Fibroblast of lung (primary cell): Measurements from ENCODE around the gene KRT78. TPM values are rescaled to one million over a fixed set of nuclear protein-coding genes. Genes with fewer than 3 reads are reported as not detected.

ENCODE experiments used
- polyA plus RNA-seq, 2 donors: library from polyadenylated mRNA; depleted of rRNA in 1 of 2; stranded (reverse) in 1 of 2; unstranded in 1 of 2; fragments of >200 nt; gene quantifications; 2 replicates each; pipeline ENCODE4 v1.2.1, GENCODE V29; 2011 to 2012; ENCODE audit warnings: missing spikeins in 1 of 2
- total RNA-seq: library from RNA; depleted of rRNA; stranded (reverse); fragments of >200 nt; gene quantifications from 2 replicates; pipeline ENCODE4 v1.2.1, GENCODE V29; 2014

Gene KRT78
- total and polyA plus RNA-seq, 2 donors (not counting 1 experiment from before 2014, with no cell fraction given), result not detected

Other genes starting within 250 kb of the KRT78 start
- not detected in 2 replicates for gene KRT72, start 247.5 kb downstream of the KRT78 start, total RNA-seq
- not detected in 2 replicates for gene KRT72, start 247.5 kb downstream of the KRT78 start, polyA plus RNA-seq
- gene KRT73, start 230.4 kb downstream of the KRT78 start, total RNA-seq, result not detected in 2 replicates
- gene KRT73, start 230.4 kb downstream of the KRT78 start, polyA plus RNA-seq, result not detected in 2 replicates
- gene KRT2, start 196.8 kb downstream of the KRT78 start, total RNA-seq, result not detected in 2 replicates
- not detected in 2 replicates for gene KRT2, start 196.8 kb downstream of the KRT78 start, polyA plus RNA-seq
- gene KRT1, start 168.6 kb downstream of the KRT78 start, total RNA-seq, result not detected in 2 replicates
- not detected in 2 replicates for gene KRT1, start 168.6 kb downstream of the KRT78 start, polyA plus RNA-seq
- gene KRT77, start 145.5 kb downstream of the KRT78 start, total RNA-seq, result not detected in 2 replicates
- gene KRT77, start 145.5 kb downstream of the KRT78 start, polyA plus RNA-seq, result not detected in 2 replicates
- gene KRT76, start 71.6 kb downstream of the KRT78 start, total RNA-seq, result not detected in 2 replicates
- not detected in 2 replicates for gene KRT76, start 71.6 kb downstream of the KRT78 start, polyA plus RNA-seq
- gene KRT3, start 52.9 kb downstream of the KRT78 start, total RNA-seq, result not detected in 2 replicates
- not detected in 2 replicates for gene KRT3, start 52.9 kb downstream of the KRT78 start, polyA plus RNA-seq
- gene KRT4, start 34.9 kb downstream of the KRT78 start, total RNA-seq, result under 0.01 TPM in 2 replicates
- 0.17 and 0.23 TPM in 2 replicates for gene KRT4, start 34.9 kb downstream of the KRT78 start, polyA plus RNA-seq
- not detected in 2 replicates for gene KRT79, start 14.7 kb downstream of the KRT78 start, total RNA-seq
- not detected in 2 replicates for gene KRT79, start 14.7 kb downstream of the KRT78 start, polyA plus RNA-seq
- gene KRT8, start 56.1 kb upstream of the KRT78 start, total RNA-seq, result 0.66 and 1.5 TPM in 2 replicates
- gene KRT8, start 56.1 kb upstream of the KRT78 start, polyA plus RNA-seq, result 2.5 and 16.3 TPM in 2 replicates
- gene KRT18, start 100.1 kb upstream of the KRT78 start, total RNA-seq, result 1.2 and 3.1 TPM in 2 replicates
- 11.8 and 88.0 TPM in 2 replicates for gene KRT18, start 100.1 kb upstream of the KRT78 start, polyA plus RNA-seq
- gene EIF4B, start 157.5 kb upstream of the KRT78 start, total RNA-seq, result 1,180 and 1,819 TPM in 2 replicates
- gene EIF4B, start 157.5 kb upstream of the KRT78 start, polyA plus RNA-seq, result 380 and 466 TPM in 2 replicates
- gene TNS2, start 201.1 kb upstream of the KRT78 start, total RNA-seq, result 52.4 and 60.6 TPM in 2 replicates
- gene TNS2, start 201.1 kb upstream of the KRT78 start, polyA plus RNA-seq, result 35.3 and 45.5 TPM in 2 replicates
- 13.9 and 18.2 TPM in 2 replicates for gene SPRYD3, start 230.4 kb upstream of the KRT78 start, total RNA-seq
- gene SPRYD3, start 230.4 kb upstream of the KRT78 start, polyA plus RNA-seq, result 23.3 and 27.7 TPM in 2 replicates
- gene IGFBP6, start 248.7 kb upstream of the KRT78 start, total RNA-seq, result 592 and 973 TPM in 2 replicates
- 229 and 274 TPM in 2 replicates for gene IGFBP6, start 248.7 kb upstream of the KRT78 start, polyA plus RNA-seq